H9 (cell line): Measurements from ENCODE around the gene ERCC4. TPM values are rescaled to one million over a fixed set of nuclear protein-coding genes. Genes with fewer than 3 reads are reported as not detected.

Source experiments
- DNase-seq: peaks from one replicate; pipeline ENCODE4 v3.0.0-alpha.2; 2017
- H2AFZ ChIP-seq: one replicate; pipeline ENCODE4 v1.6.1; 2013; ENCODE audit warnings: mild to moderate bottlenecking, low read length, control low read depth, moderate library complexity
- H2AK5ac ChIP-seq: 2 replicates; pipeline ENCODE4 v1.6.1; 2013; ENCODE audit warnings: low read length, control low read depth, mixed read lengths; ENCODE audit not compliant: insufficient read length
- H2BK120ac ChIP-seq: one replicate; pipeline ENCODE4 v1.6.1; 2013; ENCODE audit warnings: low read depth, mild to moderate bottlenecking, low read length, control low read depth, inconsistent platforms; ENCODE audit not compliant: poor library complexity, severe bottlenecking
- H2BK12ac ChIP-seq: 2 replicates; pipeline ENCODE4 v1.6.1; 2013; ENCODE audit warnings: low read length, control low read depth, mixed read lengths, low read depth; ENCODE audit not compliant: insufficient read length
- H2BK15ac ChIP-seq: 2 replicates; pipeline ENCODE4 v1.6.1; 2013; ENCODE audit warnings: low read depth, low read length, control low read depth
- H2BK20ac ChIP-seq: one replicate; pipeline ENCODE4 v1.6.1; 2013; ENCODE audit warnings: low read depth, mild to moderate bottlenecking, low read length, control low read depth, inconsistent platforms; ENCODE audit not compliant: poor library complexity, severe bottlenecking
- H2BK5ac ChIP-seq: 2 replicates; pipeline ENCODE4 v1.6.1; 2013; ENCODE audit warnings: low read length, control low read depth, mixed read lengths; ENCODE audit not compliant: insufficient read length
- H3K14ac ChIP-seq: 2 replicates; pipeline ENCODE4 v1.6.1; 2013; ENCODE audit warnings: low read length, control low read depth; ENCODE audit not compliant: insufficient read depth
- H3K18ac ChIP-seq: 2 replicates; pipeline ENCODE4 v1.6.1; 2013; ENCODE audit warnings: low read depth, mild to moderate bottlenecking, mixed read lengths, low read length, control low read depth; ENCODE audit not compliant: insufficient read length
- H3K23ac ChIP-seq: 2 replicates; pipeline ENCODE4 v1.6.1; 2013; ENCODE audit warnings: low read length, control low read depth, mixed read lengths, low read depth; ENCODE audit not compliant: insufficient read length
- H3K23me2 ChIP-seq: 2 replicates; pipeline ENCODE4 v1.6.1; 2013; ENCODE audit warnings: low read depth, mild to moderate bottlenecking, mixed read lengths, low read length, control low read depth; ENCODE audit not compliant: insufficient read length, poor library complexity, severe bottlenecking
- H3K27ac ChIP-seq: 2 replicates; pipeline ENCODE4 v1.5.1; 2013; ENCODE audit warnings: low read length, control low read depth, mixed read lengths, low read depth; ENCODE audit not compliant: insufficient read length
- H3K27me3 ChIP-seq: 2 replicates; pipeline ENCODE4 v1.6.1; 2013; ENCODE audit warnings: low read length, control low read depth, inconsistent platforms; ENCODE audit not compliant: insufficient read depth
- H3K4ac ChIP-seq: 2 replicates; pipeline ENCODE4 v1.6.1; 2013; ENCODE audit warnings: low read depth, mild to moderate bottlenecking, control low read depth, inconsistent platforms, low read length, moderate library complexity
- H3K4me1 ChIP-seq: 2 replicates; pipeline ENCODE4 v1.6.1; 2013; ENCODE audit warnings: low read length, control low read depth, inconsistent platforms; ENCODE audit not compliant: insufficient read depth
- H3K4me2 ChIP-seq: 2 replicates; pipeline ENCODE4 v1.6.1; 2013; ENCODE audit warnings: low read length, control low read depth, mixed read lengths; ENCODE audit not compliant: insufficient read length, insufficient read depth
- H3K56ac ChIP-seq: 2 replicates; pipeline ENCODE4 v1.6.1; 2013; ENCODE audit warnings: low read depth, mild to moderate bottlenecking, mixed read lengths, low read length, control low read depth; ENCODE audit not compliant: insufficient read length
- H3K79me1 ChIP-seq: 2 replicates; pipeline ENCODE4 v1.6.1; 2013; ENCODE audit warnings: low read depth, mild to moderate bottlenecking, moderate library complexity, low read length, control low read depth, inconsistent platforms; ENCODE audit not compliant: insufficient read depth, poor library complexity, severe bottlenecking
- H3K79me2 ChIP-seq: 2 replicates; pipeline ENCODE4 v1.6.1; 2013; ENCODE audit warnings: low read length, control low read depth, inconsistent platforms; ENCODE audit not compliant: insufficient read depth
- H3K9ac ChIP-seq: 2 replicates; pipeline ENCODE4 v1.6.1; 2013; ENCODE audit warnings: low read length, control low read depth, mixed read lengths; ENCODE audit not compliant: insufficient read length; ENCODE audit errors: extremely low read depth
- H3K9me3 ChIP-seq: one replicate; pipeline ENCODE4 v1.6.1; 2013; ENCODE audit warnings: low read depth, low read length, inconsistent platforms; ENCODE audit not compliant: control insufficient read depth
- H3T11ph ChIP-seq: one replicate; pipeline ENCODE4 v1.6.1; 2013; ENCODE audit warnings: mild to moderate bottlenecking, low read length, control low read depth, inconsistent platforms
- H4K20me1 ChIP-seq: one replicate; pipeline ENCODE4 v1.6.1; 2013; ENCODE audit not compliant: control insufficient read depth, insufficient read length, insufficient read depth
- H4K5ac ChIP-seq: 2 replicates; pipeline ENCODE4 v1.6.1; 2013; ENCODE audit warnings: low read depth, mild to moderate bottlenecking, mixed read lengths, low read length, control low read depth; ENCODE audit not compliant: insufficient read length
- H4K8ac ChIP-seq: replicated peaks from 2 replicates; pipeline ENCODE4 v1.6.1; 2013; ENCODE audit warnings: low read length, control low read depth, mixed read lengths, low read depth; ENCODE audit not compliant: insufficient read length
- H4K91ac ChIP-seq: 2 replicates; pipeline ENCODE4 v1.6.1; 2013; ENCODE audit warnings: low read depth, mild to moderate bottlenecking, moderate library complexity, mixed read lengths, low read length, control low read depth; ENCODE audit not compliant: insufficient read length
- H3K27ac Mint-ChIP-seq, 3 experiments: 2 replicates in 2 of 3; 3 replicates in 1 of 3; pipeline ENCODE4 v1.8.0; 2020 to 2021; ENCODE audit warnings: mixed read lengths in 3 of 3, mild to moderate bottlenecking in 1 of 3, moderate library complexity in 1 of 3
- H3K27me3 Mint-ChIP-seq: 2 replicates; pipeline ENCODE4 v1.8.0; 2021; ENCODE audit warnings: low read depth, mild to moderate bottlenecking, moderate library complexity, mixed read lengths
- H3K36me3 Mint-ChIP-seq, 3 experiments: 2 replicates in 2 of 3; 3 replicates in 1 of 3; pipeline ENCODE4 v1.8.0; 2020 to 2021; ENCODE audit warnings: low read depth in 3 of 3, mixed read lengths in 3 of 3; ENCODE audit not compliant: insufficient read depth in 1 of 3
- H3K4me1 Mint-ChIP-seq, 2 experiments: 2 replicates each; pipeline ENCODE4 v1.8.0; 2020; ENCODE audit warnings: mixed read lengths in 2 of 2
- H3K4me3 Mint-ChIP-seq, 2 experiments: 2 replicates in 1 of 2; 3 replicates in 1 of 2; pipeline ENCODE4 v1.8.0; 2020 to 2021; ENCODE audit warnings: mild to moderate bottlenecking in 2 of 2, mixed read lengths in 2 of 2, moderate library complexity in 1 of 2
- H3K9me3 Mint-ChIP-seq, 2 experiments: 2 replicates in 1 of 2; 3 replicates in 1 of 2; pipeline ENCODE4 v1.8.0; 2020; ENCODE audit warnings: mild to moderate bottlenecking in 2 of 2, mixed read lengths in 2 of 2, moderate library complexity in 1 of 2
- CTCF ChIP-seq: fragments of 200-600 bp; sonication (generic); conservative IDR thresholded peaks from 3 replicates; pipeline ENCODE4 v1.8.0; 2021; ENCODE audit warnings: antibody characterized with exemption, mild to moderate bottlenecking
- WGBS: extraction: QIAGEN DNeasy Blood & Tissue Kit; methylation state at CpG from one replicate; pipeline ENCODE4 v1.1.7; 2013; ENCODE audit warnings: missing lambda C conversion rate, low lambda C conversion rate, mixed read lengths; ENCODE audit not compliant: insufficient read length; ENCODE audit errors: extremely low coverage; 5-methylcytosine and 5-hydroxymethylcytosine counted together
- total RNA-seq: library from RNA; stranded (reverse); gene quantifications from 2 replicates; pipeline ENCODE4 v1.2.1, GENCODE V29; 2021

The ERCC4 gene
- total RNA-seq, 1 experiment from 2014 or later, result 15.6 TPM

GRCh38 chr16:13996778-13997288, 76.9 kb downstream of the ERCC4 start:
- Mint-ChIP-seq H3K9me3 (no peaks in the 10 kb centered on the region), H3K27me3 (no peaks in the 10 kb centered on the region; the same call in 1 of the 2 replicates), H3K36me3 (no peaks in the 10 kb centered on the region; a peak in 1 of 7 replicates), H3K4me3 (no peak overlapping the region), H3K27ac (no peak overlapping the region), H3K4me1 (peaks cover 10 to 17% of the 10 kb centered on the region in 2 experiments)
- Histone ChIP-seq H3K56ac (no peak overlapping the region), H3T11ph (no peak overlapping the region), H2BK20ac (no peak overlapping the region), H3K4me1 (no peaks in the 10 kb centered on the region; the same call in 1 of the 2 replicates), H4K91ac (no peak overlapping the region), H2BK5ac (no peak overlapping the region), H3K23ac (no peak overlapping the region), H3K14ac (no peak overlapping the region), H4K8ac (no peak overlapping the region), H3K27me3 (no peaks in the 10 kb centered on the region), H3K79me1 (no peaks in the 10 kb centered on the region), H2AFZ (no peak overlapping the region), H3K23me2 (no peaks in the 10 kb centered on the region), H3K27ac (no peak overlapping the region), H2AK5ac (no peak overlapping the region), H3K18ac (no peak overlapping the region), H2BK120ac (no peak overlapping the region), H3K79me2 (no peaks in the 10 kb centered on the region), H3K9me3 (no peaks in the 10 kb centered on the region), H2BK15ac (no peak overlapping the region), H3K4ac (no peak overlapping the region), H2BK12ac (no peak overlapping the region), H4K5ac (no peak overlapping the region), H3K4me2 (no peak overlapping the region), H3K9ac (no peak overlapping the region), H4K20me1 (no peaks in the 10 kb centered on the region)
- TF ChIP-seq CTCF, result no peak
- no CpG with 5 or more reads among the region's 11 CpGs for WGBS
- no peak for DNase-seq
